Keratinocyte (primary cell): Measurements from ENCODE around the gene SCN1B.

Experiments used
- EZH2 ChIP-seq: IDR thresholded peaks from one replicate; pipeline ENCODE4 v1.6.1; 2012; ENCODE audit warnings: inconsistent platforms, mild to moderate bottlenecking, low read length, moderate library complexity
- TF ChIP-seq, protein P1 (sequence below), 3 experiments: IDR thresholded peaks in 1 of 3; conservative IDR thresholded peaks in 1 of 3; optimal IDR thresholded peaks in 1 of 3; 2 replicates in 2 of 3; 3 replicates in 1 of 3; pipeline versions ENCODE3 to v1.5.1; 2011; ENCODE audit warnings: low read length in 3 of 3, mild to moderate bottlenecking in 3 of 3, moderate library complexity in 2 of 3, control low read depth in 1 of 3, inconsistent platforms in 1 of 3; ENCODE audit not compliant: insufficient read depth in 2 of 3; ENCODE audit errors: extremely low read depth in 1 of 3

DNA sequence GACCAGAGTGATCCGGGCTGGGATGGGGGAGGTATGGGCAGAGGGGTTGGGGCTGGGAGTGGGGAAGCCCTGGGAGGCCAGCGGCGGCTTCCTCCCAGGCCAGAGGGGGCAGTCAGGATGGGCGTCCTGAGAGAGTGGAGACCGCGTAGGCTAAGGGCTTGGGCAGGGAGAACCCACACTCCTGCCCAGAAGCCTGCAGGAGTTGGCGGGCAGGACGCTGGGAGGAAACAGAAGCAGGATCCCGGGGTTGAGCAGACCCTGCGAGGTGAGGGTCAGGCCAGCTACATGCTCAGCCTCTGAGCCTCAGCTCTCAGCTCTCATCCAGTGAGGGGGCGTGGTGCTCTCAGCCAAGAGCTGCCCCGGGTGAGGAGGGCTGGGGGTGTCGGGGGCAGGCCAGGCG is 7.8 kb upstream of the SCN1B start:
- TF ChIP-seq, protein P1, sequence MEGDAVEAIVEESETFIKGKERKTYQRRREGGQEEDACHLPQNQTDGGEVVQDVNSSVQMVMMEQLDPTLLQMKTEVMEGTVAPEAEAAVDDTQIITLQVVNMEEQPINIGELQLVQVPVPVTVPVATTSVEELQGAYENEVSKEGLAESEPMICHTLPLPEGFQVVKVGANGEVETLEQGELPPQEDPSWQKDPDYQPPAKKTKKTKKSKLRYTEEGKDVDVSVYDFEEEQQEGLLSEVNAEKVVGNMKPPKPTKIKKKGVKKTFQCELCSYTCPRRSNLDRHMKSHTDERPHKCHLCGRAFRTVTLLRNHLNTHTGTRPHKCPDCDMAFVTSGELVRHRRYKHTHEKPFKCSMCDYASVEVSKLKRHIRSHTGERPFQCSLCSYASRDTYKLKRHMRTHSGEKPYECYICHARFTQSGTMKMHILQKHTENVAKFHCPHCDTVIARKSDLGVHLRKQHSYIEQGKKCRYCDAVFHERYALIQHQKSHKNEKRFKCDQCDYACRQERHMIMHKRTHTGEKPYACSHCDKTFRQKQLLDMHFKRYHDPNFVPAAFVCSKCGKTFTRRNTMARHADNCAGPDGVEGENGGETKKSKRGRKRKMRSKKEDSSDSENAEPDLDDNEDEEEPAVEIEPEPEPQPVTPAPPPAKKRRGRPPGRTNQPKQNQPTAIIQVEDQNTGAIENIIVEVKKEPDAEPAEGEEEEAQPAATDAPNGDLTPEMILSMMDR (optimal IDR thresholded peaks at IDR 0.05 in 1 of 3, IDR thresholded peaks at IDR 0.05 in 1 of 3, conservative IDR thresholded peaks at IDR 0.05 in 1 of 3; ENCODE audit: extremely low read depth in 1 of 3, insufficient read depth in 2 of 3, low read length in 3 of 3), result no peak
- no peak for TF ChIP-seq EZH2
